ENCODE measurements around the gene FGF12.

FGF12 gene

GRCh38 chr3:192331749-192332385 lies 395.5 kb downstream of the FGF12 start:
- DNase-seq: no peak

GRCh38 chr3:192326656-192327055 lies 400.7 kb downstream of the FGF12 start:
- DNase-seq: no peak

- no peak for DNase-seq
These were observed 409.8 kb downstream of the FGF12 start for GRCh38 chr3:192317564-192317963.

GRCh38 chr3:192313605-192314004 lies 413.7 kb downstream of the FGF12 start:
- DNase-seq: no peak

GRCh38 chr3:192307631-192308030 lies 419.7 kb downstream of the FGF12 start:
- DNase-seq: no peak

- no peak for DNase-seq
These were observed 424.1 kb downstream of the FGF12 start for GRCh38 chr3:192303235-192303634.

GRCh38 chr3:192302721-192303120 lies 424.6 kb downstream of the FGF12 start:
- DNase-seq: no peak

- no peak for DNase-seq
These were observed 427.4 kb downstream of the FGF12 start for GRCh38 chr3:192299921-192300320.

- DNase-seq: no peak
These were observed 430.5 kb downstream of the FGF12 start for GRCh38 chr3:192296845-192297244.

GRCh38 chr3:192284443-192285072 lies 442.8 kb downstream of the FGF12 start:
- no peak for DNase-seq

GRCh38 chr3:192281207-192281880 lies 446.0 kb downstream of the FGF12 start:
- no peak for DNase-seq

- DNase-seq: no peak
These were observed 447.7 kb downstream of the FGF12 start for GRCh38 chr3:192279664-192280063.

GRCh38 chr3:192277477-192277876 lies 449.9 kb downstream of the FGF12 start:
- DNase-seq: no peak

- no peak for DNase-seq
These were observed 451.5 kb downstream of the FGF12 start for GRCh38 chr3:192275741-192276355.

- no peak for DNase-seq
These were observed 453.7 kb downstream of the FGF12 start for GRCh38 chr3:192273697-192274010.

GRCh38 chr3:192273001-192273696 lies 454.2 kb downstream of the FGF12 start:
- no peak for DNase-seq

- no peak for DNase-seq
These were observed 465.3 kb downstream of the FGF12 start for GRCh38 chr3:192262001-192262400.

- no peak for DNase-seq
These were observed 466.2 kb downstream of the FGF12 start for GRCh38 chr3:192261135-192261534.

- DNase-seq: no peak
These were observed 467.0 kb downstream of the FGF12 start for GRCh38 chr3:192260116-192261010.

GRCh38 chr3:192259661-192260060 lies 467.7 kb downstream of the FGF12 start:
- DNase-seq: no peak

- no peak for DNase-seq
These were observed 468.6 kb downstream of the FGF12 start for GRCh38 chr3:192258721-192259120.

- no peak for DNase-seq
These were observed 471.5 kb downstream of the FGF12 start for GRCh38 chr3:192255839-192256238.
